NCI-H460 (cell line): ENCODE data around the gene ADK. TPM values are rescaled to one million over a fixed set of nuclear protein-coding genes. Genes with fewer than 3 reads are reported as not detected.

Experiments
- DNase-seq: peaks from one replicate; pipeline ENCODE4 v3.0.0-alpha.2; 2016; ENCODE audit warnings: low read depth; ENCODE audit errors: extremely low read depth
- total RNA-seq: library from RNA; depleted of rRNA; stranded (reverse); fragments of >200 nt; shearing (Covaris generic); gene quantifications from 2 replicates; pipeline ENCODE4 v1.2.3, GENCODE V29; 2014

Gene ADK
- total RNA-seq, 1 experiment from 2014 or later = 50.2 TPM

DNA sequence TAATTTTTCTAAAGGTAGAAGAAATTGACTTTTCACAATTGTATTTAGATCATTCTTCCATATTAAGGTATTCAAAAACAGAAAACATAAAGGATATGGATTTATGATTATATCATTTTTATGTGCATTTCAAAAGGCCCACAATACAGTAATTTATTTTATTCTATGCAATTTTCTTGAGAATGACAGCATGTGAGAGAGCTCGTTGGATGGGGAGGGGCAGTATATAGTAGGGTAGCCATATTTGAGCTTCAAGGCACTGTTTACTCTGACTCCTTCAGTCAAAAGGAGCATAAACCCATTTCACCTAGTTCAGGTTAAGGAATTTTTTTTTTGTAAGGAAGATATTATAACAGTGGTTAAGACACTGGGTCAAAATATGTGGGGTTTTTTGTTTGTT lies 534.5 kb downstream of the ADK start:
- DNase-seq = no peak

- DNase-seq = no peak
These were observed 539.4 kb downstream of the ADK start for GRCh38 chr10:74690393-74690792.

- no peak for DNase-seq
These were observed 540.1 kb downstream of the ADK start for GRCh38 chr10:74691164-74691563.

DNA sequence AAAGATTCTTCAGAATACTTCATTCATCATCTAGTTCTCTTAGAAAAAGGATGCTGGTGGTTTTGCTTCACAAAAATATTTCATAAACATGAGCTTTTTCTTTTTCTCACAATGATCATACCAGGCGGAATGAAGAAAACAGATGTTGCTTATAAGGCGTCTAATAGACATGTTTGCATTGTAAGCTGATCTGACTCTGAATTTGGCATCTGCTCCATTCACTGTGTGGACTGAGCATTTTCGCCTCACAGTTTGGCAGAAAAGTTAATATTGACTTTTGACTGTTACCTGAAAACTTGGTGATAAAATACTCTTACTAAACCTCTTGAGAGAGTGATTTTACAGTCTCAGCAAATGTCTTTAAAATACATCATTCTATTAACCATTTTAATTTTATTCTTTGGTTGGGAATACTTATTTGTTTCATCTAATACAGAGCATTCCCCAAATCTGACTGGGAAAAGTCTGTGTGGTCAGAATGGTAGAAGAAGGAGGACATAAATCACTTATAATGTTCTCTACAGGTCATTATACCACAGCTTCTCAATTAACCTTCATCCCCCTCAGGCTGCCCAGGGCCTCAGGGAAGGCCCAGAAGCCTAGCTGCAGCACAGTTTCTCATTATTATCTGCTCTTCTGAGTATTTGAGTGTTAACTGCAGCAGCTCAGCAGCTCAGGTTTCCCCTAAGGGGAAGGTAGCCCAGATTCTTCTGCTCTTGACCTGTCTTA lies 553.8 kb downstream of the ADK start:
- DNase-seq = no peak

DNA sequence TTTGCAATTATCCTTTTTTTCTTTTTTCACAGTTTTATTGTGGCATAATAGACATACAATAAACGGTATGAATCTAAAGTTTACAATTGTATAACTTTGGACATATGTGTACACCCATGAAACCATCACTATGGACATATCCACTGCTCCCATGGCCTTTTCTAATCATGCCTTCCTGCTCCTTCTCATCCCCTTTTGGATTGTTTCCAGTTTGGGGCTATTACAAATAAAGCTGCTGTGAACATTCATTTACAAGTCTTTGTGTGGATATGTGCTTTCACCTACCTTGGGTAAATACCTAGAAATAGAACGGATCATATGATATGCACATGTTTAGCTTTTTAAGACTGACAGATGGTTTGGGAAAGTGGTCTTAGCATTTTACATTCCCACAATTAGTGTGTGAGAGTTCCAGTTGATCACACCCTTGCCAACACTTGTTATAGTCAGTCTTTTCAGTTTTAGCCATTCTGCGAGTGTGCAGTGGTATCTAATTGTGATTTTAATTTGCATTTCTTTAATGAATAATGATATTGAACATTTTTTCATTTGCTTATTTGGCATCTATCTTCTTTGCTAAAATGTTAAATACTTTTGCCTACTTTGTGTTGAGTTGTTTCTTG lies 554.4 kb downstream of the ADK start:
- DNase-seq = no peak

- no peak for DNase-seq
These were observed 555.9 kb downstream of the ADK start for GRCh38 chr10:74706966-74707365.

GRCh38 chr10:74708246-74708645 lies 557.2 kb downstream of the ADK start:
- DNase-seq = no peak

- DNase-seq = no peak
These were observed 567.2 kb downstream of the ADK start for GRCh38 chr10:74718208-74718607.

- no peak for DNase-seq
These were observed 577.2 kb downstream of the ADK start for GRCh38 chr10:74728225-74728624.

DNA sequence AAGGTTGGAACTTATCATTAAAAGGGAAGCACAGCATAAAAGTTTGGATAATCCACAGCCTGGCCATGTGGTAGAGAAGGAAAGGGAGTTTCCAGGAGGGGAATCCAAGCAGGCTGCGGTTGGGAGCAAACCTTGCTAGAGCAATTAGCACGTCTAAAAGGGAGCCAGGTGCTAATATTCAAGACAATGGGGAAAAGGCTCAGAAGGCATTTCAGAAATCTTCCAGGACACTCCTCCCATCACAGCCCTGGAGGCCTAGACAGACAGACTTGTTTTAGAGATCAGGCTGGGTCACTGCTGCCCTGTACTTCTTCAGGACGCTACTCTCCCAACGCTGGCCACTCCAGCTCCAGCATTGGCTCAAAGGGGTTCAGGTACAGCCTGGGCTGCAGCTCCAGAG lies 579.2 kb downstream of the ADK start:
- no peak for DNase-seq

DNA sequence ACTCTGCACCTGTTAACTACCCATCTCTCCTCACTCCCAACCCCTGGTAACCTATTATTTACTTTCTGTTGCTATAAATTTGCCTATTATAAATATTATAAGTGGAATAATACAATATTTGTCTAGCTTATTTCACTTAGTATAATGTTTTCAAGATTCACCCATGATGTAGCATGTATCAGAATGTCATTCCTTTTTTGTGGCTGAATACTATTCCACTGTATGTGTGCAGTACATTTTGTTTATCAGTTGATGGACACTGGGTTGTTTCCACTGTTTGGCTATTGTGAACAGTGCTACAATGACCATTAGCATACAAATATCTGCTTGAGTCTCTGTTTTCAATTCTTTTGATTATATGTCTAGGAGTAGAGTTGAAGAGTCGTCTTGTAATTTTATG lies 582.6 kb downstream of the ADK start:
- DNase-seq = no peak

GRCh38 chr10:74736029-74736428 lies 585.0 kb downstream of the ADK start:
- no peak for DNase-seq

GRCh38 chr10:74738052-74738451 lies 587.0 kb downstream of the ADK start:
- no peak for DNase-seq

DNA sequence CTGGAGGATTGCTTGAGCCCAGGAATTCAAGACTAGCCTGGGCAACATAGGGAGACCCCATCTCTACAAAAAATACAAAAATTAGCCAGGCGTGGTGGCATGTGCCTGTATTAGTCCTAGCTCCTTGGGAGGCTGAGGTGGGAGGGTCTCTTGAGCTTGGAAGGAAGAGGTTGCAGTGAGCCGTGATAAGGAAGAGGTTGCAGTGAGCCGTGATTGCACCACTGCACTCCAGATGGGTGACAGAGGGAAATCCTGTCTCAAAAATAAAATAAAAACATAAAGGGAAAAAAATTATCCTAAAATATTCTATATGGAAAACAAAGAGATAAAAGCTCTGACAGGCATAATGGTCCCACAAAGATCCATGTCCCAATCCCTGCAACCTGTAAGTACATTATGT lies 587.5 kb downstream of the ADK start:
- no peak for DNase-seq

- peak; percentile 4 for DNase-seq
These were observed 588.1 kb downstream of the ADK start for GRCh38 chr10:74738985-74739567.

DNA sequence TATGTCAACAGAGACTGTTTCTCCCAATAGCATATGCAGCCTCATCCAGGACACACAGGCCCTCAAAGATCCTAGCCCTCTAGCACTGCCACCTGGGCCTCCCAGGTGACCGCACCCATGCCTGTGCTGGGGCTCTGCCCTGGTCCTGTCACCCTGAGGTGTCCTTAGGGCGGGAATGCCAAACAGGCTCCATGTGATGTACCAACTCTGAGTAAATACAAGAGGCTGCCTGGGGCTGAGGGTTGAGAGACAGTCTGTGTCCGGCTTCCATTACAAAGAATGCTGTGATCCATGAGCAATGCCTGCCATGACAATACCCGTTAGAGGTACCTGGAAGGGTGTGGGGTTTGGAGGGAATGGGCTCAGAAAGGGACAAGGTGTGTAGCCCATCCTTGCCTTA lies 592.4 kb downstream of the ADK start:
- no peak for DNase-seq

- DNase-seq = no peak
These were observed 594.4 kb downstream of the ADK start for GRCh38 chr10:74745449-74745848.

- DNase-seq = no peak
These were observed 595.8 kb downstream of the ADK start for GRCh38 chr10:74746813-74747212.

DNA sequence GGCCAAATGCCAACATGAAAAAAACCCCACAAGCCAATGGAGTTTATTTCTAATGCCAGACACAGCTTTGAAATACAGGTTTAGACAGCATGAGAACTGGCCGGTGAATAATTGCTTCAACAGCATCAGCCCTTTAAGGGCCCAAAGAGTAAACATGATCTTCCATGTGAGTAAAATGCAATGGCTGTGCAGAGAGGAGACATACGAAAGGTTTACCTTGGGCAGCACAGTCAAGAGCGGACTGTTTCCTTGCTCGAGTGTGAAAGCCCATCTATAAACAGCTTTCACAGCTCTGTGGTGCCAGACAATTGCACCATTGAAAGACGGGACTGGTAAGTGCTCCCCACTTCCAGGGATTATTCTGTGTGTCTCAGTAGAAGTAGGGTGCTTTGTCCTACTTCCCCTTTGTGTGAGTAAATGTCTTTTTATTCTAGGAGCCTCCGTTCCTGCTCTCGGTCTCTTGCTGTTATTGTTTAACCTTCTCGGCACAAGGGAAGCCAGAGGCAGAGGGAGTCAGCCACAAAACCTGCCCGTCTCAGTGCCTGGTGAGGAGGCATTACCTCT lies 597.5 kb downstream of the ADK start:
- DNase-seq = no peak

GRCh38 chr10:74750848-74751274 lies 599.8 kb downstream of the ADK start:
- no peak for DNase-seq

GRCh38 chr10:74752371-74753040 lies 601.5 kb downstream of the ADK start:
- no peak for DNase-seq
